Anterior cingulate cortex (tissue), 58 donors: ENCODE measurements around the gene GRM5.

Experiments
- DNase-seq, 58 donors: peaks; one replicate each; lab custom pipeline; 2025; lab: John Stamatoyannopoulos, UW

The GRM5 gene

DNA sequence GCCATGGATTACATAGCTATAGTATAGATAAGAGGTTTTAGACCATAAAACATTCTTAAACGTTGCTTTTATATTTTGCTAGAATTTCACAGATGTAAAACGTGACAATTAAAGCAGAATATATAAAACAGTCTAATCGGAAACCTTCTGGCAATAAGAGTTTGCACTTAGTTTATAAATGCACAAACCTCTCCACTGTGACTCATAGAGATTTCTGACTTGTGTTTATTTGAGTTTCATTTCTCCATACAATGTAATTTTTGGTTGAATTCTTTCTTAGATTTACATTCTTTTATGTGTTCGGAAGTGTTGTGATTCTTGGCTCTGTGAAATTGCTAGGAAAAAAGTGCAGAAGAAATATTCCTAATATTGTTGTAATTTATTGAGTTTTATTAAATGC is 439.6 kb downstream of the GRM5 start:
- no peak for DNase-seq

DNA sequence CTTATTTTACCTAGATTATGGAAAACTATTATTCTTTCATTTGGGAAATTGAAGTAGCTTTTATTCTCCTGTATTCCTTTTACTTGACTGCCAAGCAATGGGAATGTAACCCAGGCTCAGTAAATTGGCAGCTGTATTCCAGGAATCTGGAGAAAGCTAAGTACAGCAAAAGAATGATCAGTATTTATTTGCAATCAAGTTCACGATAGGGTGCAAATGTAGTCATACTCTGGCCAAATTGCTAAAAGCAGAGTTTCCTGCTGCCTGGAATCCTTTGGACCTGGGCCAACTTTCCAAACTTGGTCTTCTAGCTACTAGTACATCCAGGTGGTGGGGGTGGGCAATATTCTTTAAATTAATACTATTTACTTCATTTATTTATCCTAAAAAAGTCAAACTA is 442.3 kb downstream of the GRM5 start:
- no peak for DNase-seq

DNA sequence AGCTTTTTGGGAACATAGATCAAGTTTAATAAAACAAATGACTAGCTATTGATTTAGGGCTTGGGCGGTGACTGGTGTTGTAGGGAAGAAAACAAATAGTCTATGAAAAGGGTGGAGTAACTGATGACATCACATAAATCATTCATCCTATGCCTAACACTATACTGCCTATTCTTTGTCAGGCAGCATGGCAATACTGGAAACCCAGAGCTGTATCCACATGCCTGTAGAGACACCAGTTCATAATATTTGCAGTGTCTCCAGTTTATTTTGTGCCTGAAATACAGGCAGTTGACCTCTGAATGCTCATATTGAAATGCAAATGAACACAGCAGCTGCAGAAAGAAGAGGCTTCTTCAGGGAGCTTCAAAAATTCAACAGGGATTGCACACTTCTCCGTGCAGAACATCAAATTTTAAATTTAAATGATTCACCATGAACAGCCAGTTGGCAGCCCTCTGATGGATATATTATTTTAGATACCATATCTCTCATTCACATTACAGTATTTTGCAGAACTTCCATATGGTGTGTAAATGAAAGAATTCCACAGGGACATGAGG is 445.1 kb downstream of the GRM5 start:
- DNase-seq: peak in 4 of 58 donors; percentile 0 to 35 (median 12)

DNA sequence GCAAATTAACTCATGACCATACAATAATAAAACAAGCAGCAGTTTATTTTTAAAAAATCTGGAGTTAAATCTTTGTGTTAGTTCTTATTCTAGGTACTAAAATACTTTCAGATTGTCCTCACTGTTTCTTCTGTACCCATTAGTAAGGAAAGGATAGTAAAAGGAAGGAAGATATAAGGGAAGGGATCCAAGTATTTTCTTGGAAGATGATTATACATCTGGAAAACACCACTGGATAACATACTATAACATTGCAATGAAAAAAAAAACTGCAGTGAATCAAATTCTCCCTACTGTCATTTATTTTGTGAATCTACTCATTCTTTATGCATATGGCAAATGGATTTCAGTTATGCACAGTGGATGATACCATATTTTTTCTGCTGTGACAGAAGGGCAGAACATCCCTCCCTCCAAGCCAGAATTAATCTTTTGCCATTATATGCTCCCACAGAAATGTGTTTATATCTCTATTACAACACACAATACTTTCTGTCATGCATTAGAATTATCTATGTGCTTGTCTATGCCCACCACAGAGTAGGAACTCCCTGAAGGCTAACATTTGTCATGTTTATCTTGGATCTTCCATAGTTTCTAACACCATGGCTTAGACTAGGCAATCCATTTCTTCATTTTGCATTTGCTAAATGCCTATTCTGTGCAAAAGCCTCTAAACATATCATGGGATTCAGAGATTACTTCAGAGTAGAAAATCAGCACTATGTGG is 446.0 kb downstream of the GRM5 start:
- no peak for DNase-seq

DNA sequence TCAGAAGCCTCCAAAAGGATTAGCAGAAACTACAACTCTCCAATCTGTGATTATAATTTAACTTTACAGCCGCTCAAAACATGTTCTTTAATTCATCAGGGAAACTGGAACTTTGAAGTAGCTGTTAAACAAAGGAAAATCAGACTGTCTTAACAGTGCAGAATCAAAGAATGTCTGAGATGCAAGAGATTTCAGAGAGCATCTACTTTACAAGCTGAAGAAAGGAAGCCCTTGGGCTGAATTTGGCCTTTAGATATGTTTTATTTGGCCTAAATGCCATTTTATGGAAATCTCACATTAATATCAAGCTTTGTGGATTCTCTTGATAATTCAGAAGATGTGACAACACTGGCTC is 446.7 kb downstream of the GRM5 start:
- no peak for DNase-seq

DNA sequence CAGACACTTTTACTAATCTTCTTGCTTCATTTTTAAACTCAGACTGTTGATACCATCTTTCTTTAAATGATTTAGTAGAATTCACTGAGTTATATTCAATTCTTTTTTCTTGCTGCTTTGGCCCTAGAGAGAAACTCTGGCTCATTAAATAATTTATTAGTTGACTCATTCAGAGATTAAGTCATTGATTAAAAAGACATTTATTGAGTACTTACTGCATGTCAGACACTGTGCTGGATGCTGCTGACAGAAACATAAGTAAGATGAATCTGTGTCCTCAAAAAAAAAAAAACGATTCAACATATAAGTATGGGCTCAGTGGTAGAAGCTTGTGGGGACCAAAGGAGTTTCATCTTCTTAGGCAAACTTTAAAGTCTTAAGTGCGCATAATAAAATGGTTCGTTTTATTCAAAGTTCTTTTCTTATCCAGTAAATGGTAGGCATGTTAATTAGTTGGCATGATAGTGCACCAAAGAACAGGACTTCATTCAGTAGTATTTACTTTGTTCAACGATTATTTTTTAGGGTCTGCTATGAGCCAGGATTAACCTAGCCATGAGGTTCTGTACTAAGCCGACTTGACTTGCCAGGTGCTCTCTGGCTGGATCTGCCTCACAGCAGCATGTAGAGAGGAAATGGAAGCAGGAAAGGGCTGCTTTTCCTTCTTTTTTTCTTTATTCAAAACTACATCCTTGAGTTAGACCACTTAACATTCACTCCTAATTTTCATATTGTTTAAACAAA is 447.3 kb downstream of the GRM5 start:
- DNase-seq: no peak

DNA sequence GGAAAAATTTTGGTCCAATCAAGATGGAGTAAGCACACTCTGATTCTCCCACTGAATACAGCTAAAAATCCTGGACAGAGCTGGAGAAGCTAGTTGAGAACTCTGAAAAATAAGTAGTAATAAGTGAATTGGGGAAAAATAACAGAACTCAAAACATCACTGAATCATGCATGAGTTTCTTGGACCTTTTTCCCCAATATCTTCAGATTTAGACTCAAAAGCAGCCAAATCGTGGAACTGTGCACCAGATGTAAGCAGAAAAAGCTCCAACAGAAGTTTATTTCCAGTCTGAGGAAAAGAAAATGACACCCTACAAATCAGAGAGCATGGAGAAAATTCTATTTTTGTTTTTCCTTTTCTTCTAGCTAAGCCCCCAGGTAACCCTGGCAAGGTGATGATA is 448.6 kb downstream of the GRM5 start:
- no peak for DNase-seq

DNA sequence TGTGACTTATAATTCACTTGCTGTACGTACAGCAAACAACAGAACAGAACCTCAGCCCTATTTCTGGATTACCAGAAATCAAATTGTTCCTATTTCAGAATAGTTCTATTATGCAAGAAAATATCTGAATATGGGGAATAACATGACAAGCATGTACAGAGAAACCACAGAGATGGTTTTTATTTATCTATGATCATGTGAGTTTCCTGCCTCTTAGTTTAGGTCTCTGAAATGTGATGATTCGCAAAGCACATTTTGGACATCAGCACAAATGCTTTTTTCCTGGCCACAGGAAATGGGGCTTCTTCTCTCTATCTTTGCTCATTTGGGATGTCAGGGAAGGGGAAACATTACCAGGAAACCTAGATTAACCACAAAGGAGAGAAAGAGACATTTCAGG is 461.5 kb downstream of the GRM5 start:
- no peak for DNase-seq

DNA sequence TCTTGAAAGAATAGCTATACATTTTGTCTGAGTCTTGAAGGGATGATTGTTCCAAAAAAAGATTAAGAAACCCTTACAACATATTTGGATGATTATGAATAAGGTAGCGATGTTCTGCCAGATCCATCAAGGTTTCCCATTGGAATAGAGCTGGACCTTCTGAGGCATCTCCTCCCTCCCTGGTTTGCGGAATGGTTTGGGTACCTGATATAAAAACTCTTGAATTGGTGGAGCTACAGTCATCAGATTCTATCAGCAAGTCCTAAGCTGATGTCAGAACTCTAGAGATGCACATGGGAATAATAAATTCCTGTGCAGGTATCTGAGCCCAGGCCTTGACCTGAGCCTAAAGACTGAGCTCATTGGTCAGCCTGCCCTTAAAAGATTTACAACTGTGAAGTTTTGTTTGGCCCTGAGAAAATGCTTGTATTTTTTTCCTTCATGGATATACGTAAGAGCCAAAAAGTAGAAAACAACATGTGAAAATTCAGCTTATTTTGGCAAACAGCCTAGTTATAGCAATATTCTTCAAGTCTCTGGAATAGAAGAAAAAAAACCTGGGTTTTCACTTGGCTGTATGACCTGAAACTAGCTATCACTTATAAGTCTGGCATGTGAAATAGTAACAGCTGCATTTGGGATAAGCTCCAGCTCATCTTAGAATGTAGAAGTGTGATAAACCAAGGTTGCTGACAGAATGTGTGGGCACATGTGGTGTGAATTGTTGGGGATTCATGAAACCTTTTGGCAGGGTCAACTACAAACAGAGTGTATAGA is 462.5 kb downstream of the GRM5 start:
- DNase-seq: no peak

DNA sequence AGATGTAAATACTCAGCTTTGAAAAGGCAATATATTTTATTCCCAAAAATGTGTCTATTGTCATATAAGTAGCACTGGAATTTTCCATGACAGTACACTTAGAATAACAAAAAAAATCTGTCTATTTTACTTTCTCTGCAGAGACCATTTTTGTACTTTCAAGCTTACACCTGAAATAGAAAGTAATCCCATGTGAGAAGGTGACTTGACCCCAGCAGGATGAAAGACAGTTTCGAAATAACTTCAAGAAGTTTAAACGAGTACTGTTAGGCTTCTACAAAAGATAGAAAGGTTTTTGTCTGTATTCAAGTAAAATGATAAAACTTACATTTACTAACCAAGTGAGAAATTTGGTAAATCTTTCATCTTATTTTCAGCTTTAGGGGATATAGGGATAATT is 468.4 kb downstream of the GRM5 start:
- DNase-seq: no peak

DNA sequence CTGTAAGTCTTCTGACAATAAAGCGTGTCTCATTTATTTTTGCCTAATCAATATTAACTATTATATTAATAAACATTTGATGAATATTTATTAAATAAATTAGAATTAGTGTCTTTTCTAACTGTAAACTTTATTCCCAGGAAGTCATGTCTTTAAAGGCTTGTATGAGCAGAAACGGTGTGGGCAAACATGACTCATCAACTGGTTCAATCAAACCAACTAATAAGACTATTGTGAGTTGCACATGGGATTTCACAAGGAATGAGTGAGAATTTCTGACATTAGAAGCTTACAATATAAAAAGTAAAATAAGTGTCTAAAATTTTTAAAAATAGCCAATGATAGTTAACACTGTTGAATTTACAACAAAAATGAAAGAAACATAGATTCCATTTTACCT is 469.0 kb downstream of the GRM5 start:
- DNase-seq: no peak

DNA sequence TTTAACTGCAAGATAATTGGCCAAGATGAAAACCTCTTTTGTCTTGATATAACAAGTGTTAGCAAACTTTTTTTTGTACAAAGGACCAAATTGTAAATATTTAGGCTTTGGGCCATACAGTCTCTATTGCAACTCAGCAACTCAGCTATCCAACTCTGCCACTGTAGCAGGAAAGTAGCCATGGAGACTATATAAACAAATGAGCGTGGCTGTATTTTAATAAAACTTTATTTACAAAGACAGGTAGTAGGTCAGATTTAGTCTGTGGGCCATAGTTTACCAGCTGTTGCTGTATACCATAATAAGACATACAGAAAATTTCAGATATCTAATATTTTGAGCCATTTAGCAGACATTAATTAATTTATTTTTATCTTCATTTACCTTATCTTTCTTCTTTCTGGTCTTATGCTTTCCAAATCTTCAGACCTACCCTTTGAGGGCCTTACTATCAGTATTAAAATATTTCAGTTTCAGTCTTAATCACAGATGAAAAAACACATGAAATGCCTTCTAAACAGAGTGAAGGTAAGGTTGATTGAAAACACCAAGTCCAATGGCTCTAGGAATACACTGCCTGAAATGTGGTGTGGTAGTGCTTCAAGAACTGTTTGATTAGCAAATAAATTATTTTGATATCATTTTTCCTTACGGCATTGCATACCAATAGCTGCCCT is 471.4 kb downstream of the GRM5 start:
- DNase-seq: no peak

DNA sequence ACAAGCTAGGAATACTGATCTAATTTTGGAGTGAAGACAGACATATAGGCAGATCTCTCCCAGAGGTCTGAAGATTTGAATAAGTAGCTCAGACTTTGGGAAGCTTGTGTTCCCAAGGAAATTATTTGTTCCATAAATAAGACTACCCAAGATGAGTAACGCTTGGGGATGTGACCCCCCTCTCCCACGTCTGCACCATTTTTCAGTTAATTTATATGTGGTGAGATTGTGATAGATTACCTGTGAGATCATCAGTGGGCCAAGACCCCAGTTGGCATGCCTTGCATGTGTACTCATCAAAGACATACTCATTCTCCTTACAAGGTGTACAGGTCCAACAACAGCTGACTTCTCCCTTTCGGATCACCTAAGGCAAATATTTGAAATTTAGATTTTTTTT is 475.4 kb downstream of the GRM5 start:
- no peak for DNase-seq

DNA sequence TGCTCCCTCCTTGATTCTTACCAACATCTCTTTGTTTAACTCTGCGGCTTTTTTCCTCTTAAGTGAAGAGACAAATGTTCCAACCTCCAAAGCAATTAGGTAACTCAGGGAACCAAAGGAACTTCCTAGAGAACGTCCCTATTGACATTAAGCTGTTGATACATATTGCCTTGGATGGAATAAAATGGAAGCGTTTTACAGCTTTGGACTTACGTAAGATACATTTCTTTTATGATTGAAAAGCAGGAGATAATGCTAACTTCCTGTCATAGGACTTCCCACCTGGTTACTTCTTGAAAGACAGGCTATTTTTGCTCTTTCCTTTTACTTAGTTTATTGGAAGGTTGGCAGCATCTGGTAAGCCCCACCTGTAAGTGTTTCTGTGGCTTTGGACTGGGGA is 482.5 kb downstream of the GRM5 start:
- DNase-seq: no peak

DNA sequence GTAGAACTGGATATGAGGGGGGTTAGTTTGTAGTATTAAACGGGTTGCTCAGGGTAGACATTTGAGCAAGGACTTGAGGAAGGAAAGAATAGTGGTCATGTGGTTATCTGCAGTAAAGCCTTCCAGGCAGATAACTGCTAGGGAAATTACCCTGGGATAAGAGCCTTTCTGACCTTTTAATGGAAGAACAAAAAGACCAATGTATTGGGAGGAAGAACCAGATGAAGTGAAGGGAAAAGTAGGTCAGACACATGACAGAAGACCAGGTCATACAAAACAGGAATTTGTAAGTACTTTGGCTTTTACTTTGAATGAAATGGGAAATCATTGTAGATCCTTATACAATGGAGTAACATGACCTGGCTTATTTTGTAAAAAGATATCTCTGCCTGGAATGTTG is 486.3 kb downstream of the GRM5 start:
- DNase-seq: no peak

DNA sequence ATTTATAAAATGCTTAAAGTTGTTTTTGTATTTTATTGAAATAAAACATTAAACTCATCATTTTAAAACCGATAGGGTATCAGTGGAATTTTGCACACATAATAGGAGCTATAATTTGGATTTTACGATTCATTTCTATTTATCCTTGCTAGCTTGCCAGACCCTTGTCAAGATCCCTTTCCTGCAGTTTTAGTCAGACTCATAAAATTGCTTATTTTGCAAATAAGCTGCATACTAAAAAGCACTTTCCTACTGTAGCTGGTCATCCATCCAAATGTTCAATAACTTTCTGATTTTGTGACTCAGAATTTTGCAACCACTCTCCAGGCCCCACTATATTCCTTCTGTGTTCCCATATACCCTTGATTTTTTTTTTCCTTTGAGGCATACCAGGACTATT is 489.0 kb downstream of the GRM5 start:
- no peak for DNase-seq

DNA sequence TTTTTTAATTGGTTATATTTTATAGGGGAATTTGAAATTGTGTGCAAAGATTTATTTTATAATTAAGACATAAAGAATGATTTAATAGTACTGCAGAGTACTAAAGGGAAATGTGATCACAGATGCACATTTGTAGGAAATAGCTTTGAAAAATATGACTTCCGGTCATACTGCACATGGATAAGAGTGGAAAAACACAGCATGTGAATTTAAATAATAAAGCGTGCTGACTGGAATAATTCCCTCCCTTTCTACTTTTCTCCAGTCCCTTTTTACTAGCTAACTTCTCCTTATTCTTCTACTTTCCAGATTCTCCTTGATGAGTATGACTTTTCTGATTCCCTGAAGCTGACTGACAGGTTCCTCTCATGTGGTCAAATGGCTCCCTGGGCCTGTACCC is 489.9 kb downstream of the GRM5 start:
- DNase-seq: no peak

DNA sequence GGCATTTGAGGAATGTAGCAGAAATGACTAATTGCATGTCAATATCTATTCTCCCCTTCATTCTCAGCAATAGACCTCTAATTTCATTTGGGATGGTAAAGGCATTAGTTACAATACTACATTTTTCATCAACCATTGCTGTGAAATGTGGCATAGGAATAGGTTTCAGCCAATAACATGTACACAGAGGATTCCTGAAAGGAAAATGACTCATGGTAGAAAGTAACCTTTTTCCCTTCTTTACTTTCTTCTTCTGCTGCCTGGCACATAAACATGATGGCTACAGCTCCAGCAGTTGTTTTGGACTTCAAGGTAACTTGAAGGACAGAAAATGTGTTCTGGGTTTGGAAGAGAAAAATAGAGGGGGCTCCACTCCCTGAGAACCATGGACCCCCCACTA is 496.4 kb downstream of the GRM5 start:
- DNase-seq: no peak

DNA sequence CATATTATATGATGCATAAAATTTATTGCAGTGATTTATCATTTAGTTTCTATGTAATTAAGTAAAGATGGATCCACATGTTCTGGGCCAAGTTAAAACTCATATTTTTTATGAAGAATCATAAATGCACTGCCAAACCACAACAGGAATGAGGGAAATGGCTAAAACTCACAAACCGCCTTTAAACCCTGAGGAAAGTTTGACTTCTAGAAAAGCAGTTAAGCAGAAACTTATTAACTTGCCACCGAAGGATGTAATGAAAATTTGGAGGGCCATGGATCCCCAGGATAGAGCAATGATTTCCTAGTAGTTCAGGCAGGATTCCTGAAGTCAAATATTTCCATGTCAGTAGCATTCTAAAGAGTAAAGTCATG is 510.0 kb downstream of the GRM5 start:
- DNase-seq: no peak

DNA sequence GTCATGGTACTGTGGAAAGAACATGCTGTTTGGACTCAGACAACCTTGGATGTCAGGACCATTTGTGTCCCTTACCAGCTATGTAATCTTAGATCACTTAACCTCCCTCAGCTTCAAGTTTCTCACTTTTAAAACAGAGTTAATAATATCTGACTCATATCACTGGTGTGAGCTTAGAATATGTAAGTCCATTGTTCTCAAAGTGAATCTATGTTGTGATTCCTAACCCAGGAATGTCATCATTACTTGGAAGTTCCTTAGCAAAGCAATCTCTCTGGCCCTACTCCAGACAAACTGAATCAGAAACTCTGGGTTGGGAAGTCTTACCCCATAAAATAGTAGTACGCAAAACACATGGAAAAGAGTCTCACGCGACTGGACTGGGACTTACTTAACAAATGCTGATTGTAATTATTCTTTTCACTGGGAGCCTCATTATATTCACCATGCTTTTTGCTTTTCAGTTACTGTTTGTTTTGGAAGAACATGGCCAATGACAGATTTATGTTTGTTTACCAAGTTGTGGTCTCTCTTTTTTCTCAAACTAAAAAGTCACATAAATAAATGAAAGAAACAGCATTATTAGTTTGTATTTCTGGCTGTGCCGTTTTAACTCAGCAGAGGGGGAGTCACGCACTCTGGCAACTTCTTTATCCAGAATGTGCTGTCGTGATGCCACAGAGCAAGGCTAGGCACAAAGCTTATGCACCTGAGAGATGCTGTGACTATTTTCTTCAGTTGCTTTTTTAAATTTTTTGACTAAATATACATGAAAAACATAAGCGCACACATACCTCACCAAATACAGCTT is 510.6 kb downstream of the GRM5 start:
- DNase-seq: no peak
